Trophoblast cell (in vitro differentiated cells and primary cell): ENCODE results near the gene EIF4ENIF1.

Experiments
- DNase-seq, 2 donors: peaks; one replicate each; pipeline ENCODE4 v3.0.0-alpha.2; 2016
- H2AFZ ChIP-seq: 2 replicates; pipeline ENCODE4 v1.6.1; 2013; ENCODE audit warnings: low read length, moderate library complexity, mild to moderate bottlenecking; ENCODE audit not compliant: insufficient read depth, poor library complexity
- H2AK5ac ChIP-seq: 2 replicates; pipeline ENCODE4 v1.6.1; 2013; ENCODE audit warnings: mild to moderate bottlenecking, low read length
- H2BK120ac ChIP-seq: 2 replicates; pipeline ENCODE4 v1.6.1; 2013; ENCODE audit warnings: low read length, mild to moderate bottlenecking, moderate library complexity; ENCODE audit not compliant: insufficient read depth, poor library complexity
- H2BK12ac ChIP-seq: 2 replicates; pipeline ENCODE4 v1.6.1; 2013; ENCODE audit warnings: mild to moderate bottlenecking, low read length, moderate library complexity
- H2BK5ac ChIP-seq: 2 replicates; pipeline ENCODE4 v1.6.1; 2013; ENCODE audit warnings: low read length, low read depth, moderate library complexity, mild to moderate bottlenecking; ENCODE audit not compliant: poor library complexity
- H3K14ac ChIP-seq: 2 replicates; pipeline ENCODE4 v1.6.1; 2013; ENCODE audit warnings: mild to moderate bottlenecking, low read length
- H3K18ac ChIP-seq: 2 replicates; pipeline ENCODE4 v1.6.1; 2013; ENCODE audit warnings: mild to moderate bottlenecking, low read length
- H3K23ac ChIP-seq: 2 replicates; pipeline ENCODE4 v1.6.1; 2013; ENCODE audit warnings: low read length
- H3K27ac ChIP-seq: 2 replicates; pipeline ENCODE4 v1.5.1; 2013; ENCODE audit warnings: low read depth, mild to moderate bottlenecking, inconsistent platforms, low read length, moderate library complexity
- H3K27me3 ChIP-seq: 2 replicates; pipeline ENCODE4 v1.6.1; 2013; ENCODE audit warnings: inconsistent platforms, mild to moderate bottlenecking, low read length, moderate library complexity; ENCODE audit not compliant: insufficient read depth
- H3K36me3 ChIP-seq, 2 experiments: 1 replicate in 1 of 2; 2 replicates in 1 of 2; pipeline ENCODE4 v1.6.1; 2013; ENCODE audit warnings: low read length in 2 of 2, mild to moderate bottlenecking in 2 of 2, moderate library complexity in 1 of 2; ENCODE audit not compliant: insufficient read depth in 2 of 2, control insufficient read depth in 1 of 2
- H3K4ac ChIP-seq: 2 replicates; pipeline ENCODE4 v1.6.1; 2013; ENCODE audit warnings: low read depth, mild to moderate bottlenecking, low read length, moderate library complexity
- H3K4me1 ChIP-seq, 2 experiments: 1 replicate in 1 of 2; 2 replicates in 1 of 2; pipeline ENCODE4 v1.6.1; 2013; ENCODE audit warnings: low read length in 2 of 2, mild to moderate bottlenecking in 2 of 2, moderate library complexity in 1 of 2; ENCODE audit not compliant: insufficient read depth in 2 of 2, control insufficient read depth in 1 of 2
- H3K4me2 ChIP-seq: 2 replicates; pipeline ENCODE4 v1.6.1; 2013; ENCODE audit warnings: inconsistent platforms, mild to moderate bottlenecking, low read length, moderate library complexity
- H3K4me3 ChIP-seq: 2 replicates; pipeline ENCODE4 v1.5.1; 2013; ENCODE audit warnings: mild to moderate bottlenecking, low read depth, low read length, inconsistent platforms
- H3K79me1 ChIP-seq: one replicate; pipeline ENCODE4 v1.6.1; 2013; ENCODE audit warnings: low read length
- H3K79me2 ChIP-seq: 2 replicates; pipeline ENCODE4 v1.6.1; 2013; ENCODE audit warnings: low read length, mild to moderate bottlenecking; ENCODE audit not compliant: control insufficient read depth, insufficient read depth, poor library complexity
- H3K9ac ChIP-seq: 2 replicates; pipeline ENCODE4 v1.6.1; 2013; ENCODE audit warnings: mild to moderate bottlenecking, low read length
- H3K9me3 ChIP-seq: 2 replicates; pipeline ENCODE4 v1.6.1; 2013; ENCODE audit warnings: low read depth, mild to moderate bottlenecking, control low read depth, inconsistent platforms, low read length; ENCODE audit not compliant: insufficient read depth
- H4K12ac ChIP-seq: 2 replicates; pipeline ENCODE4 v1.6.1; 2013; ENCODE audit warnings: low read depth, mild to moderate bottlenecking, low read length, moderate library complexity
- H4K8ac ChIP-seq: 2 replicates; pipeline ENCODE4 v1.6.1; 2013; ENCODE audit warnings: low read depth, mild to moderate bottlenecking, low read length, moderate library complexity
- H4K91ac ChIP-seq: one replicate; pipeline ENCODE4 v1.6.1; 2013; ENCODE audit warnings: low read depth, mild to moderate bottlenecking, low read length, moderate library complexity
- WGBS: extraction: QIAGEN DNeasy Blood & Tissue Kit; methylation state at CpG from one replicate; pipeline ENCODE4 v1.1.7; 2013; ENCODE audit warnings: missing lambda C conversion rate; ENCODE audit not compliant: insufficient read length, insufficient coverage; ENCODE audit errors: extremely low coverage; 5-methylcytosine and 5-hydroxymethylcytosine counted together

EIF4ENIF1 gene

GRCh38 chr22:31446208-31446607 is 43.4 kb downstream of the EIF4ENIF1 start:
- no CpG with 5 or more reads among the region's 3 CpGs for WGBS

GRCh38 chr22:31445642-31446041 is 44.0 kb downstream of the EIF4ENIF1 start:
- no peak overlapping the region for H3K18ac ChIP-seq
- no peaks in the 10 kb centered on the region for H3K79me1 ChIP-seq
- no peak overlapping the region for H3K4ac ChIP-seq
- no peak overlapping the region for H3K27ac ChIP-seq
- no peak overlapping the region for H3K23ac ChIP-seq
- no peak overlapping the region for H4K8ac ChIP-seq
- peaks cover 22 to 39% of the 10 kb centered on the region in 2 experiments for H3K36me3 ChIP-seq
- H3K4me3 ChIP-seq = no peak overlapping the region
- H2BK12ac ChIP-seq = no peak overlapping the region
- no peak overlapping the region for H3K4me2 ChIP-seq
- no peaks in the 10 kb centered on the region for H3K4me1 ChIP-seq
- H3K9me3 ChIP-seq = no peaks in the 10 kb centered on the region
- H3K79me2 ChIP-seq = no peaks in the 10 kb centered on the region
- no peak overlapping the region for H2AK5ac ChIP-seq
- no peaks in the 10 kb centered on the region for H3K27me3 ChIP-seq
- no peak for DNase-seq
- no peak overlapping the region for H2BK5ac ChIP-seq
- H3K14ac ChIP-seq = no peak overlapping the region
- no peak overlapping the region for H2AFZ ChIP-seq
- no CpG with 5 or more reads among the region's 3 CpGs for WGBS
- H4K12ac ChIP-seq = no peak overlapping the region
- no peak overlapping the region for H3K9ac ChIP-seq
- no peak overlapping the region for H2BK120ac ChIP-seq
- H4K91ac ChIP-seq = no peak overlapping the region

More at GRCh38 chr22:31446208-31446607, 43.4 kb downstream of the EIF4ENIF1 start:
- Histone ChIP-seq H2BK12ac (no peak overlapping the region), H4K8ac (no peak overlapping the region), H3K14ac (no peak overlapping the region), H3K18ac (no peak overlapping the region), H3K79me2 (no peaks in the 10 kb centered on the region), H2BK5ac (no peak overlapping the region), H3K36me3 (peaks cover 17 to 34% of the 10 kb centered on the region in 2 experiments), H3K23ac (no peak overlapping the region), H3K4me3 (no peak overlapping the region), H3K4ac (no peak overlapping the region), H2BK120ac (no peak overlapping the region), H4K91ac (no peak overlapping the region), H3K27ac (no peak overlapping the region), H3K9ac (no peak overlapping the region), H3K9me3 (no peaks in the 10 kb centered on the region), H3K27me3 (no peaks in the 10 kb centered on the region), H2AFZ (no peak overlapping the region), H3K4me1 (no peaks in the 10 kb centered on the region), H4K12ac (no peak overlapping the region), H2AK5ac (no peak overlapping the region), H3K79me1 (no peaks in the 10 kb centered on the region), H3K4me2 (no peak overlapping the region)
- no peak for DNase-seq

- Histone ChIP-seq H2AFZ (no peak overlapping the region), H3K79me2 (no peaks in the 10 kb centered on the region), H3K4ac (no peak overlapping the region), H3K4me3 (no peak overlapping the region), H2BK5ac (no peak overlapping the region), H2AK5ac (no peak overlapping the region), H3K79me1 (no peaks in the 10 kb centered on the region), H3K27me3 (no peaks in the 10 kb centered on the region), H3K9ac (no peak overlapping the region), H4K12ac (no peak overlapping the region), H4K8ac (no peak overlapping the region), H3K18ac (no peak overlapping the region), H2BK120ac (no peak overlapping the region), H3K27ac (no peak overlapping the region), H2BK12ac (no peak overlapping the region), H3K4me2 (no peak overlapping the region), H3K36me3 (peaks cover 30 to 57% of the 10 kb centered on the region in 2 experiments), H3K14ac (no peak overlapping the region), H3K4me1 (no peaks in the 10 kb centered on the region), H3K23ac (no peak overlapping the region), H3K9me3 (no peaks in the 10 kb centered on the region), H4K91ac (no peak overlapping the region)
- WGBS = no CpG with 5 or more reads among the region's 7 CpGs
- no peak for DNase-seq
These were observed 46.1 kb downstream of the EIF4ENIF1 start for GRCh38 chr22:31443516-31443915.

DNA sequence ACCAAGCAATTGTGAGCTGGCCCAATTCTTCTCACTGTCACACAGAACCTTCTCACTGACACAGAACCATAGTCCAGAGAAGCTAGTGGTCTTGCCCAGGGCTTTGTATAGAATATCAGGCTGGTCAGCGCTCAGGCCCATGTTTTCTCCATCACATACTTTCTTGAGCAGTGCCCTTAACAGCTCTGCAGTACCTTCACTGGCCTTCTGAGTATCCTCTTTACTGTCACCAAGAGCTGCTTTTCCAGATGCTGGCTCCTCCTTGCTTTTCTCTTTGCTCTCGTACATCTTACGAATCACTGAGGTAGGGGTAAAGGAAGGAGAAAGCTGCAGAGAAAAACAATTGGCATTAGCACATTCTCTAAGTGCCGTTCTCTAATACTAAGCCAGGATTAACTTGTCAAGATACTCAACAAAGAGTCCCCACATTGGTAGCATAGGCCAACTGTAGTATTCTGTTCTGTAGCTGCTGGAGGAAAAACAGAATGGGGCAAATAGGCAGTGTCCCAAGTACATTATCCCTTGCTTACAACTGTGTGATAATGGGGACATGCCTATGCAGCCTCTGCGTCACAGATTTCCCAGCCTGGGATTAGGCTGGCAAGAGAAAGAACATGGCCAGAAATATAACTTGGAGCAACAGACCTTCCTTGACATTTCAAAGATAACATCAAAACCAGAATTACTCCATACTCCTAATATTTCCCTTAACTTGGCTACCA is 46.7 kb downstream of the EIF4ENIF1 start:
- Histone ChIP-seq H3K36me3 (peaks cover 27 to 54% of the 10 kb centered on the region in 2 experiments), H4K91ac (no peak overlapping the region), H3K18ac (no peak overlapping the region), H3K79me1 (no peaks in the 10 kb centered on the region), H3K4me3 (no peak overlapping the region), H4K12ac (no peak overlapping the region), H3K27ac (no peak overlapping the region), H3K9me3 (no peaks in the 10 kb centered on the region), H3K27me3 (no peaks in the 10 kb centered on the region), H2BK120ac (no peak overlapping the region), H2BK12ac (no peak overlapping the region), H3K4me2 (no peak overlapping the region), H2BK5ac (no peak overlapping the region), H3K14ac (no peak overlapping the region), H3K79me2 (no peaks in the 10 kb centered on the region), H3K4ac (no peak overlapping the region), H3K9ac (no peak overlapping the region), H4K8ac (no peak overlapping the region), H2AK5ac (no peak overlapping the region), H3K23ac (no peak overlapping the region), H3K4me1 (no peaks in the 10 kb centered on the region), H2AFZ (no peak overlapping the region)
- no CpG with 5 or more reads among the region's 5 CpGs for WGBS
- DNase-seq = peak in 1 of 2 donors; percentile 36
